Inflammatory macrophage (primary cell): ENCODE measurements around the gene GAP43.

Source experiments
- DNase-seq, 2 donors: peaks; one replicate each; pipeline ENCODE4 v3.0.0-alpha.2; 2020 to 2022

The GAP43 gene

DNA sequence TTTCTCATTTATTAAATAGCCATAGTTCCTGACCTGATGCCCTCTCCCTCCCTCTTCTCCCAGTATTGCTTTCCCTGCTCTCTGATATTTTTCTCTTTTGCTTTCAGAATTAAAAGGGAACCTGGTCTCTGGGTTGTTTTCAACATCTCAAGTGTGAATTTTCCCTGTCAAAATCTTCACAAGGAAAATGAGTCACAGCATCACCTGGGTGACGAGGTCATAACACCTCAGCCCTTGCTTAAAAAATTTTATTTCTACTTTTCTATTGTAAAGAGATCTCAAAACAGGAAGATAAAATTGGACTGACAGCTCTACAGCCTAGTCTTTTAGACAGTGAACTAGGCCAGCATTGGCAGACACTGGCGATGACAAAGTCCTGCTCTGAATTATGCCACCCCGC is 40.1 kb downstream of the GAP43 start:
- no peak for DNase-seq

DNA sequence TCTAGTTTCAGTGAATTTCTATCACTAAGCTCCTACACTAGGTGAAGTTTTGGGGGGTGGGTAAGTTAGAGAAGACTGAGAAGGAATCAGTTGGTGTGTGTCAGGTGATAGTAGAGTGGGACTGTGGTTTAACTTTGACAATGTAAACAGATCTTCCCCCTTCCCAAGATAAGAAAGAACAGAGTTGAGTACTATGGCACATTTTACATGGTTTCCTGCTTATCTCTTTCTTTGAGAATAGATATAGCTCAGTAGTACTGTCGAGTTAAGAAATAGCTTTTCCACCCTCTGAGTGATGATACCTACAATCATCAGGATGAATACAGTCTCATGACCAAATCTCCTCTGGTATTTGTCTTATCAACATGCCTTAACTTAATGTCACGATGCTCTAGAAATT is 42.8 kb downstream of the GAP43 start:
- no peak for DNase-seq

DNA sequence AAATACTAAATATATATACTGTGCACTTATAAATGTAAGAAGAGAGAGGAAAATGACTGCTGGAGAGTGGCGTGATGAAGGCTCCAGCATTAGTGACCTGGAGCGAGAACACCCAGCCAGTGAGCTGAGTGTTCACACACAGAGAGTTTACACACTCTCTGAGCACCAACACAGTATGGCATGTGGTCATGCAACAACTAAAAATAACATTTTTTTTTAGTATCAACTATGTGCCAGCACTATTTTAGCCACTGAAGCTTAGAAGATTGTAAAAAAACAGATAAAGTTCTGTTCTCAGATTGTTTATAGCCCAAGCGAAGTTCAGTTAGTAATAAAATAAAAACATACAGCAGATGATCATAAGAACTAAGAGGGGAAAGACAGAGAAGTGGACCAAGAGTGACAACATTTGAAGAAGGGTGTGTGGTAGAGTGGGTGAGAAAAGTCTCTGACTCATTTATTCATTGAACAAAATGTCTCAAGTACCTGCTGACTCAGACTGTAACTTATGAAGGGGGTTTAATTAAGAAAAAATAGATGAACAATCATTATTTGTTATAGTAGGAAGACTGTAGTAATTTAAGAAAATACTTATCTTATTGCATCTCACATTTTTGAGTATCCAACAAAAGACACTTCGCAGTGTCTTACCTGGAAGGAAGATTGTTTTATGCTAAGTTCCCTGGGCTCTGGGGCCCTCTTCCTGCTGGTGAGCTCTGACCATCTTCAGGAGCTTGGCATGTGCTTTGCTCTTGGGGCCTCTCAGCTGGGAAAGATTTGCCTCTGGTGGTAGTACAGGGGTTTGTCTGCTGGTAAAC is 43.8 kb downstream of the GAP43 start:
- DNase-seq = no peak

DNA sequence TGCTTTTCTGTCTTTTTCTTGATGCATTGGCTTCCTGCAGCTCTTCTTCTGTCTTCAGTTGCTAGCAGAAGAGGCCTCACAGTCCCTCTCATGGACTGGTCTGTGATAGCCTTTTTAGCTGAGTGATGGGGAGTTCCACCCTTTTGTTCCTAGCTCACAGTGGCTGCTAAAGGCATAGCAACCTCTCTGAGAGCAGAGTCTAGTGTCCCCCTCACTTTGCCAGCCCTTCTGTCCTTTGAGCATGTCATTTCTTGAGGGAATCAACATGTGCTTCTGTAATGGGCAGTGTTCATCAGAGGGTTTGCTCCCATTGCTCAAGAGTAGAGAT is 44.4 kb downstream of the GAP43 start:
- DNase-seq = no peak

DNA sequence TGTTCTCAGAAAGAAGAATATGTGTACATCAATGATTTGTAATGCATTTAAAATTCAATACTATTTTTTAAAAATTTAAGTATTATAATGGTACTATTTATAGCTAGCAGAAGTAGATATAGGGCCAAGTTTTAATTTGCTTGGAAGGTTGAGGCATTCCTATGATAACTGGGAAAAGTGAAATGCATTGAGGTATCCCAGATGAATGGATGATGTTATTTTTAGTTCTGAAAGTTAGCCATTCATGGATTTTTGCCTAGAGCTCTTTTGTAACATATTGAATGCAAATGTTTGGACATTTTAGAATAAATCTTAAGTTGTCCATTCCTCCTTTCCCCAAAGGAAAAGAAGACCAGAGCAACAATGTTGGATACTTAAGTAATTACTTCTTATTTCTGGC is 47.6 kb downstream of the GAP43 start:
- DNase-seq = no peak

DNA sequence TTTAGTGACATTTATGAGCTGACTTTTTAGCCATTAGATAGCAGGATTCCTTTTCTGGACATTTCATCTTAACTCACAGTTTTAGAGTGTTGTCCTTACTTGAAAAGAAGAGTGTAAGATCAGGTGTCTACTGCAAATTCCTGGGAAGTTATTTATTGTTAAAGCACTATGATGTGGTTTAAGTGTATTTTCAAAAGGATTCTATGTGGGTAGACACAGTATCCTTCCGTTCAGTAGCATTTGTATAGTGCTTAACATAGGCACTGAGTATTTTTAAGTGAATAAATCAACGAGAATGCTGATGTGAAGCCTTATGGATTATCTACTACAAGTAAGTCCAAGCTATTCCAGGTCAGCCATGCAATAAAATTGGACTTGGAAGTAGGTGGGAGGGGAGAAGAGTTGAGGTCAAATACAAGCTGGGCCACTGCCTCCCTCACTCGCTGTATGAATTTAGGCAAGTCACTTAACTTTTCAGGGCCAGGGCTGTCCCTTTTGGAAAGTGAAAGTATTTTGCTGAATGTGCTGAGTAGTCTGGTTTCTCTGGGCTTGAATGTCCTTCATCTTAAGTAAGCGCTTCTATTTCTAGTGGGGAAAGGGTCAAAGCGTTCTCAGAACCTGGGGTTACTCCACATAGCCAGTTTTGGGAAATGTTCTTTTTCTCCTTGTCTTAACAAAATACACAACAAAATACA is 48.6 kb downstream of the GAP43 start:
- no peak for DNase-seq

DNA sequence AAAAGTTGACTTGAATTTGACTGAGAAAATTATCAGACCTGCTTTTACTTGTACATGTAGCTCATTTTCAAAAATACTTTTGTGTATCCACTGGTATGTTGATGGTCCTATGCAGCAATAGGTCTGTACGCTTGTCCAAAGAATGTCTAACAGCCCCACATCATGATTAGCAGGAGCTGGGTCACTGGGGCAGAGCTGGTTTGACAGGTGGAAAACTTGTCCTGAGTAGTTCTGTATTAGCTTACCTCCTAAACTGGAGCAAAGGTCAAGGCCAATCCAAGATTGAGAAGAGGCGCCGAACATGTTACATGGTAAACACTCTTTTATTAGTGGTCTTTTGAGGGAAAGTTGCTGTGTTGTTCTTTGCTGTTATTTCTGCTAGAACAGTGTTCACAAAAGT is 50.6 kb downstream of the GAP43 start:
- DNase-seq = no peak

DNA sequence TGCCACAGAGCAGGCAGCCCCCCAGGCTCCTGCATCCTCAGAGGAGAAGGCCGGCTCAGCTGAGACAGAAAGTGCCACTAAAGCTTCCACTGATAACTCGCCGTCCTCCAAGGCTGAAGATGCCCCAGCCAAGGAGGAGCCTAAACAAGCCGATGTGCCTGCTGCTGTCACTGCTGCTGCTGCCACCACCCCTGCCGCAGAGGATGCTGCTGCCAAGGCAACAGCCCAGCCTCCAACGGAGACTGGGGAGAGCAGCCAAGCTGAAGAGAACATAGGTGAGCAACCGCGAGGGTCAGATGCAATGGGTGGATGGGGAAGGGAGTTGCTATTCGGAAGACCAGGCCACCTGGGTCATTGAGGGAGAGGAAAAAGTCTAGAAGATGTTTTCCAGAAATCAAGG is 53.0 kb downstream of the GAP43 start:
- DNase-seq = no peak

DNA sequence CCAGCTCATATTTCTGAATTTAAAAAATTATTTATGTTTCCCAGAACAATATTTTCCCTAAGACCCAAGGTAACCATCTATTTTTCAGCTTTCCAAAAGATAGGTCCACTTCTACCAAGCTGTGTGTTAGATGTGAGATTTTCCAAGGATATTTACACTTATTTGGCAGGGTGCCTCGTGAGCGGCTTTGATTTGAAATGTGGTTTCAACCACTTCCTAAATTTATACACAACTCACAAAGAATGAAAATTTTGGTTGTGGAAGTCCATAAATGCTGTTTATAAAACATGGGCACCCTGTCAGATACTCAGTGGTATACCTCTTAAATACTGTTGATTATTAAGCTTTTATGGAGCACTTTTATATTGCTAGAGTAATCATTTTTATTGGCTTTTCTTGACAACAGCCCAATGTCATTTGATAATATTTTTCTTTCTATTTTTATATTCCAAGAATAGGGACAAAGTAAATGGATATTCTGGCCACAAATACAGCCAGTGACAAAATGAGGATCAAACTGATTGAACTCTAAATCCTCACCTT is 57.6 kb downstream of the GAP43 start:
- DNase-seq = peak in 1 of 2 donors; percentile 16

DNA sequence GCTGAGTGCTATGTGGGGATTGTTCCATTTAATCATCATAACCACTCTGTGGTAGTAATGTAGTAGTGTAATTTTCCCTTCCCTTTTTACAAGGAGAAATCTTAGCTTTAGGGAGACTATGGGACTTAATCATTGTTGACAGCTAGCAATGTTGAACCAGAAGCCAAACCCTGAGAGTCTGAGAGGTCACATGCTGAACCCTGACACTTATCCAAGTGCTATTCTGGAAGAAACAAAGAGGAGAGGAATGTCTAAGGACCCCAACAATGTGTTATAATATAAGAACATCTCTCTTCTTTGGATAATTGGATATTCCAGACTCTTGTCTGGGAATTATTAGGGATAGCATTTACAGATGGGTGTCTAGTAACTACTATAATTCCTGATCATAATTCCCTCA is 58.4 kb downstream of the GAP43 start:
- DNase-seq = no peak

DNA sequence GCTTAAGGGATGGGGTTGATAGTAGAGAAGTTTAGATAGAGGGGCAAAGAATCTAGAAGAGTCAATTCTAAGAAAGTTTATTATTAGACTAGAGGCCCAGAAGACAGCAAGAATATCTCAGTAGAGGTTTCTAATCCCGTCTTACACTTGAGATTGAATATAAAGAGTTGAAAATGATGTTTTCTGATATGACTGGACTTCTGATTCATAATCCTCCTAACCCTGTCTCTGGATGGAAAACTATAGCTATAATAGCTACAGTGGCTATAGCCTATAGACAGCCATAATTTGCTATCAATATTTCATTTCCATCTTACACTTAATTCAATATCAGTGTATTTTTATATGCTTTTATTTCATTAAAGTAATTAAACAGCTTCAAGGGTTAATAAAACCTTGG is 60.0 kb downstream of the GAP43 start:
- no peak for DNase-seq

DNA sequence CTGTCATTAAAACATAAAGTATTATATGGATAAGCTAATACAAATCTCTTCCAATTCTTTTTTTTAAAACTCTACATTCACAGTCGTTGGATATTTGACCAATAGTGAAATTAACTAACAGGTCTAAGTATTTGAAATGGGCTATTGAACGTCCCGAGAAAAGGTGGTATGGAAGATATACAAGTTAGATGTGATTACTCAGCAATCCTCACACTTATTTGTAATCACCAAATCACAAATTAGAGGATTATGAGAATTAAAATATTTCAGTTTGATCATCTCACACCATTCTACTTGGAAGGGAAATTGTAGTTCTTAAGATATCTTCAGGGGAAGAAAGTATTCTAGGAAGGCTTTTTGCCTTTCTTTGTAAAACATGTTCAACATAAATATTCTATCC is 60.5 kb downstream of the GAP43 start:
- DNase-seq = no peak

DNA sequence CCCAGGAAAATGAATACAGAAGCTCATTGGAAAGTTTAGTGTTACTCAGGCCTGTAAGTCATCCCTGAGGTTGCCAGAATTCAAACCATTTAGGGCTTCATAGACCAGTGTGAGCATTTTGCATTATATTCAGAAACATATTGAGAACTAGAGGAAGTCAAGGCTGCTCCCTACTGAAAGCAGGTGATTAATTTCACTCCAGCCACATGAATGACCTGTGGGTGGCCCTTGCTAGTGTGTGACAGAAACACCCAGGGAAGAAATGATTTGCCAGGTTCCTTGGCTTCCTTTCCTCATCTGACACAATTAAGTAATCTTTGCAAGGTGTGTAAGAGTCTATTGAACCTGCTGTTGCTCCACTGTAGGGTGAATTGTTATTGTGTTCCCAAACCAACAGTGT is 61.8 kb downstream of the GAP43 start:
- no peak for DNase-seq

DNA sequence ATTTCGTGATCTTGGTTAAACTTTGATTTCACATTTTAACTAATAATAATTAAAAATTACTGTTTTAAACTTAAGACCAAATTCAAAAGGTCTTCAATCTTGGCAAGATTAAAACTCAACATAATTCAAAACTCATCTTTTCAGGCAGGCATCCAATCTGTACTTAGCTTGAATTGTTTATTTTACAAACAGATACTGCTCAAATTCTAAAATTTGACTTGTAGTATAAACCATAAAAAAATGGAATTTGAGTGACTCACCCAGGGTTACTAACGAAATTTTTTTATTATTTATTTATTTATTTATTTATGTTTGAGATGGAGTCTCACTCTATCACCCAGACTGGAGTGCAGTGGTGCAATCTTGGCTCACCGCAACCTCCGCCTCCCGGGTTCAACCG is 64.4 kb downstream of the GAP43 start:
- DNase-seq = no peak

DNA sequence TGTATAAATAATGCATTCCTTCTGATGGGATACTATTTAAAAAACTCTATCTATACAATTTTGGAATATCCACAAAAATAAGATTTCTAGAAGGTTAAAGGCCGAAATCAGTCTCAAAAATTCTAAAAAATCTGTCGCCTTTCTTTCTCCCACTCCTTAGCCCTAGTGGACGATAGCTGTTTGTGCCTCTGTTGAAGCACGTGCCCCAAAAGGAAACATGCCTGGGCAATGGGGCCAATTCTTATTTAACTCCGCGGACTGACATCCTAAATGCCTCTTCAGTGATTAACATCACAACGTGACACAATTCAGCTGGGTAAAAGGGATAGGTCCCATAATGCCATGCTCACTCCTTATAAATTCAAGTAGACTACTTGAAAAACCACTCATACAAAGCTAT is 65.1 kb downstream of the GAP43 start:
- DNase-seq = no peak

DNA sequence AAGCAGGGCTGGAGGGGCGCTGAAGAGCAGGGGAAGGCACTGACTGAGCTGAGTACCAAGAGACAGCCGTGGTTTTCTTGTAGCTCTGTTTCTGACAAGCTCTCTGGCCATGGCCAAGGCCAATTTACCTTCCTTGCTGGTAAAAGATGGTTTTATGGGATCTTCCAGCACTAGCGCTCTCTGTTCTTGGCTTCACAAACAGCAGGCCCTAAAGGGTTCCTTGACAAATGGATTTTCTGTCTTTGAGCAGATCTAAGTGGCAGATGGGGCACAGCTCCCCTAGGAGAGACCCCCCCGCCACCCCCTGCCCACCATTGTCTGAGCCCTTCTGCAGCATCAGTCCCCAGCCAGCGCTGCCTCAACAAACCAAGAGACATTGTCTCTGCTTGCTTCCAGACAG is 66.6 kb downstream of the GAP43 start:
- DNase-seq = no peak

DNA sequence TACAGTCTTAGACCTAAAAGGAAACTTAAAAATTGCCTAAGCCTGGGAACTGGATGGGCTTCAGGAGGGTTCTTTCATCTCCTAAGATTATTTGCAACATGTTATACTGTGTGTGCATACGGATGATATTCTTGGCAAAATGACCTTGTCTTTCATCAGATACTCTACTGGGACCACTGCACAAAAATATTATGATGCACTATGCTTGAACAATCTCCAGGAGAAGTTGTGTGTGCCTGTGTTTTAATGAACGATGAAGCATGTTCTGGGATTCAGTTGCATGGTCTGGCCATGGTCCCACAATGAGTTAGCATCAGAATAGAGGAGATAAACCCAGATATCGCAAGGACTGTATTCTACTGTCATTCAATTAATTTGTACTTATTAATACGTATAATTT is 68.7 kb downstream of the GAP43 start:
- no peak for DNase-seq

DNA sequence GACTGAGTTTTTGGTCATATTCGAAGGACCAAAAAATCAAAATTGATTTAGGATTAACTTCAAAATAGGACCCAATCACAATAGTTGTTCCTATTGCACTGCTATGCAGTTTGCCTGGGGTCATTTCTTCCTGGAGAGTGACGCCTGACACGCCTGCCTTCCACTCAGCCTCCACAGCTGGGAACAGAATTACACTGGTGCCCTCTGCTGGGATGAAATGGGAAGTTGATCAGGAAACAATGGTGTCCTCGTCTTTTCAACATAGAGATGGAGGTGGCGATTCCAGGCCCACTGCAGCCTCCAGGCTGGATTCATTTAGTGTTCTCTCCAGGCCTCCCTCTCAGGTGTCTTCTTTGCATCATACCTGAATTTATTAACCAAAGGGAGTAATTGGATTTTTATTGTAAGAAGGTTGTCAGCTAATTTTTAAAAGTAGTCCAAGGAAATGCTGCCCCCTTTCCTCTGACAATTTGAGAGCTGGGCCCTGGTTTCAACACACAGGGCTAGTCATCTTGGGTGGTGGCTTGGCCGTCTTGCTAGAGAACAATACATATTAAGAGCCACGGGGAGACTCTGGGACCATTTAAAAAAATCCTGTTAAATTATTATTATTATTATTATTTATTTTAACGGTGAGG is 69.7 kb downstream of the GAP43 start:
- peak; percentile 71 to 72 for DNase-seq

DNA sequence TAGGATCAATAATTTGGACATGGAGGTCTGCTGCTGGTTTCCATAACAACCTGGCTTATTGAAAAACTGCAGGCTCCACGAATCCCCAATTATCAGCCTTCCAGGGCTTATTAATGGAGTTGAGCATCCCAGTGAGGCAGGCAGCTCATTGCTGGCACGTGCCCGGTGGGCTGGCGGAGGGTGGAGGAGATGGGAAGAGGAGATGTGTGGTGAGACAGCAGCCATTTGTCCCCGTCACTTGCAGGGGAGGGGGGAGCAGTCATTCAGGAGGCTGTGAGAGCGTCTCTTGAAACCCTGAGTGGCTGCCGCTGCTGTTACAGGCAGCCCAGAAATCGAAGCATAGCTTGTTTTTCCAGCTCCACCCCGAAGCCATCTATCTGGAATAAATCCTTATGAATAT is 70.6 kb downstream of the GAP43 start:
- DNase-seq = no peak

DNA sequence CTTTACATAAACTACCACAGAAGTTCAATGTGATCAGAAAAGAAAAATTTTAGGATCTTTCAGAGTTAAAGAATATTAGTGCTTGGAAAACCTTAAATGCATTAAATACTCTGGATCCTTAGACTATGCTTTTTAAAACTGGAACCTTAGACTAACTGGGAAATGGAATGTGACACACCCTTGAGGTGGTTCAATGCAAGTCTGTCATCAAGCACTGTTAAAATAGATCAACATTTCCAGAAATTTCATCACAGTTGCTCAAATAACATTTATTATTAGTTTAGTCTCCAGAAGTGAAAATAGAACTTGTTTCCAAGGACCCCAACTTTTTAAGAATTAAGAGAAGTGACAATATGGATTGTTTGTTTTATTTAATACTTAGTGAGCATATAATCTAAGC is 71.8 kb downstream of the GAP43 start:
- no peak for DNase-seq

DNA sequence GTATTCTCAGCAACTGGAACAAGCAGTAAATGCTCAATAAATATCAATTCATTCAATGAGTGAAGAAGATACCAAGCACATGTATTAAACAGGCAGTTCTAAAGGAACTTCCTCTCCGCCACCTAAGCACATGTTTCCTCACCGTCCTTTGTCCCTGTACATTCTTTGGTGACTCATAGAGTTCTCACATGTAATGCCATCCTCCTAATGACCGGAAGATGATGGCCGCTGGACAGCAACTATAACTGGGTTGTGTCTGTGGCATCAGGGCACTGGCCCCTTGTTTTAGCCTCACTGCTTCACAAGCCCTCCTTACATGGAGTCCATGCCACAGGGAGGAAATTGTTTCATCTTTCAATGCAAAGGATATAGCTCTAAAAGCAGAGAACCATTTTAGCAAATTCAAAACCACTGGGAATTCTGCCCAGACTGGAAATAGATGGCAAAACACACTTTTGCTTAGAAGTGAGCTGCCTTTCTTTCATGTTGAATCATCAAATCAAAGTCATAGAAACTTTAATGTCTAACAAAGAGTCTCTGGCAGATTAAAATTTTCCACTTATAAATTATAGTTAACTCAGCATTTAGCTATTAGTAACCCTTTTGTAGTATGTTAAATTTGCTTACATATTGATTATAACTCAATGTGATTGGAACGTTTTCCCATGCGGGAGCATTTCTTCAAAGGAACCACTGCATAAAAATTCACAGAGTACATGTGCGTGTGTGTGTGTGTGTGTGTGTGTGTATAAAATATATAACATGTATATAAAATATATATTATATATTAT is 74.1 kb downstream of the GAP43 start:
- DNase-seq = no peak

DNA sequence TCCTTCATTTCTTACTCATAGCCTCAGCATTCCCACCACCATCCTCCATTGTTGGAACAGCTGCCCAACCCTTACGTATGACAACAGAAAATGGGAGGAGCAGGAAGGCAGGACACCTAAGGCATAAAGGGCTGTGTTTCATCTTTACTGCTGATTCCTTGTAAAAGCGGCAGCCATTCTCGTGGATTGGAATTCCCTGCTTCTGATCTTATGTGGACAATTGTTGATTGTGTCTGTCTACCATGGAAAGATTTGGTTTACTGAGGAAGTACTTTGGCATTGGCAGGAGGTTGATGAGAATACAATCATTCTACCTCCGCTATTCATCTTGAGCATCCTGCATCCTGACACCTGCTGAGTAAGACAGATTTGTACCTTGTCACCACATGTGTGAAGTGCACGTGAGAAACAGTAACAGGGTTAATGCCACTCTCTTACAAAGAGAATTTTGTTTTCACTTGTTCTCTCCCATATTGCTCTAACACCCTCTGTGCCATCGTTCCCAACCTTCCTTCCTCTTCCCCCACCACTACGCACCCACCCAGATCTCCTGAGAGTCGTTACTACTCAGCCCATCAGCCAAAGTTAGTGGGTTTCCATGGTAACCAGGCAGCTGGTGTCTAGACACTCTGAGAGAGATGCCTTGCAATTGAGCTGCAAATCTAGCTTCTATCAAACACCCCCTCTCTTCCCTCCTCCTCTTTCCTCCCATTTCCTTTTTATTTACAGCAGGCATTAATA is 75.7 kb downstream of the GAP43 start:
- no peak for DNase-seq
